ENCODE measurements around the gene LACTBL1.

DNA sequence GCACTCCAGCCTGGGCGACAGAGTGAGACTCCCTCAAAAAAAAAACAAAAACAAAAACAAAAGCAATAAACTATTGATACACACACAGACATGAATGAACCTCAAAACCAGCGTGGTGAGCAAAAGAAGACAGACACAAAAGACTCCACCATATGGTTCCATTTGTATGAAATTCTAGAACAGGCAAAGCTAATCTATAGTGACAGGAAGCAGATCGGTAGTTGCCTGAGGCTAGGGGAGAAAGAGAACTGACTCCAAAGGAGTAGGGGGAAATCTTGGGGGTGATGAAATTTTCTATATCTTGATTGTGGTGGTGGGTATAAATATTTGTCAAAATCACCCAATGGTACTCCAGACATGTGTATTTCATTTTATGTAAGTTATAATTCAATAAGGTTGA, 20.9 kb downstream of the LACTBL1 start:
- TF ChIP-seq EZH2 (IDR thresholded peaks at IDR 0.05) (no peak), POLR2AphosphoS5 (IDR thresholded peaks at IDR 0.05; ENCODE audit: borderline replicate concordance, low read depth, low read length) (no peak)
